ENCODE results near the gene C3orf33.

C3orf33 gene

DNA sequence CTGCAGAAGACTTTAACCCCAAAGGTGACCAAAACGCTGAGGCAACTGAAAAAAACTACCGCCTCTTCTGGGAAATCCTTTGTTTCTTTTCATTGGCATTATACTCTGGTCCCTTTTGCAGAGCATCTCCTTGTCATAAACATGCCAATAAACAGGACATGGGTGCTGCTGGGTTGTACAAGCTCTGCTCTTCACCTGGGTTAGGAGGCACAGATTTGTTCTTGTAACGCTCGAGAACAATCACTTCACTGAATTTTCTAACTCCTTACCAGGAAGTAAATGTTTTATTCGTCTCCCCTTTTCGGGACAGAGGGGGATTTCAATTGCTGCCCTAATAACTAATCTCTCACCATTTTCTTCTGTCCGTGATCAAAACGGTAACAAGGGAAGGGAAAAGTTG lies 62.5 kb downstream of the C3orf33 start:
- in situ Hi-C loops (cut with MboI; ENCODE audit: low sequenced_read_pairs, unreplicated experiment): no loop called here
- TF ChIP-seq, protein P1, sequence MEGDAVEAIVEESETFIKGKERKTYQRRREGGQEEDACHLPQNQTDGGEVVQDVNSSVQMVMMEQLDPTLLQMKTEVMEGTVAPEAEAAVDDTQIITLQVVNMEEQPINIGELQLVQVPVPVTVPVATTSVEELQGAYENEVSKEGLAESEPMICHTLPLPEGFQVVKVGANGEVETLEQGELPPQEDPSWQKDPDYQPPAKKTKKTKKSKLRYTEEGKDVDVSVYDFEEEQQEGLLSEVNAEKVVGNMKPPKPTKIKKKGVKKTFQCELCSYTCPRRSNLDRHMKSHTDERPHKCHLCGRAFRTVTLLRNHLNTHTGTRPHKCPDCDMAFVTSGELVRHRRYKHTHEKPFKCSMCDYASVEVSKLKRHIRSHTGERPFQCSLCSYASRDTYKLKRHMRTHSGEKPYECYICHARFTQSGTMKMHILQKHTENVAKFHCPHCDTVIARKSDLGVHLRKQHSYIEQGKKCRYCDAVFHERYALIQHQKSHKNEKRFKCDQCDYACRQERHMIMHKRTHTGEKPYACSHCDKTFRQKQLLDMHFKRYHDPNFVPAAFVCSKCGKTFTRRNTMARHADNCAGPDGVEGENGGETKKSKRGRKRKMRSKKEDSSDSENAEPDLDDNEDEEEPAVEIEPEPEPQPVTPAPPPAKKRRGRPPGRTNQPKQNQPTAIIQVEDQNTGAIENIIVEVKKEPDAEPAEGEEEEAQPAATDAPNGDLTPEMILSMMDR (IDR thresholded peaks at IDR 0.05; ENCODE audit: borderline replicate concordance, control extremely low read depth, extremely low read depth, insufficient read depth, missing control alignments): no peak
- no peak for DNase-seq (ENCODE audit: low spot score)

DNA sequence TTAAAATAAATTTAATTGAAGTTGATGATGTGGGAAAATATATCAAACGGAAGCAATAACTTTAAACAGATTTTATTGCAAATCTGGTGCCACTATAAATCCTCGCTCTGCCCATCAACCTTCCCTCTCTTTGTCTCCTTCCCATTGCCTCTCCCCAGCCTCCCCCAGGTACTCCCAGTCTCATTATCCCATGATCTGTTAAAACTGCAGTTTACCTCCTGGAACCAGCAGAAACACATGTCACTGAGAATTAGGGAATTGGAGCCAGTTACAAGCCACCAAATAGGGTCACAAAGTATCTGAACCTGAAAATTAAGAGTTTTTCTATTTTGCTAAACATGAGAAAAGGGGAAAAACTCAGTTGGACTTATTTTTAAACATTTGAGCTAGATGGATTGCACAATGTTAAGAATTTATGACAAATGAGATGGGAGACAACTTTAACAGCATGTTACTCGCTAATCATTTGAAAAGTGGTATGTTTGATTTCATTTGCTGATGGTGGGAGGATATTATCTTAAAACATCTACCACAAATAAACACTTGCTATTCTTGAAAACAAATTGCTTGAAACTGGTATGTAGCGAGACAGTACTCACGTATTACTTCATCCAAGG lies 63.6 kb downstream of the C3orf33 start:
- DNase-seq (ENCODE audit: low spot score): no peak
- in situ Hi-C loops (cut with MboI; ENCODE audit: low sequenced_read_pairs, unreplicated experiment): no loop called here
- TF ChIP-seq, protein P1 (IDR thresholded peaks at IDR 0.05; ENCODE audit: borderline replicate concordance, control extremely low read depth, extremely low read depth, insufficient read depth, missing control alignments): no peak

DNA sequence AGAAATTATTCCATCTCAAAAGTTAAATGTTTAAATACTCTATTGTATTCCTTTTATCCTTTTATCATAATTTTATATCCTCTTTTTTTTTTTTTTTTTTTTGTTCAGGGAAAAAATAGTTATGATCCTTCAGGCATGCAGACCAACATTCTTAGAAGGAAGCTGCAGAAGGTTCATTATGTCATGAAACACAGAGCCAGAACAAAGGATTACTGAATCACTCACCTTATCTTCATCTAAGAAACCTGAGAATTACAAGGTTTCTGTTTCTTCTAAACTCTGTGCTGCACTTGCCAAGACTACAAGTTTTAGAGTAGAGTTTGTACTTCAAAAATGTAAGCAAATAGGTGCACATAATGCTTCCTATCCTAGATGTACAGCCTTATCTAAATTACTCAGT lies 64.5 kb downstream of the C3orf33 start:
- in situ Hi-C loops (cut with MboI; ENCODE audit: low sequenced_read_pairs, unreplicated experiment): no loop called here

DNA sequence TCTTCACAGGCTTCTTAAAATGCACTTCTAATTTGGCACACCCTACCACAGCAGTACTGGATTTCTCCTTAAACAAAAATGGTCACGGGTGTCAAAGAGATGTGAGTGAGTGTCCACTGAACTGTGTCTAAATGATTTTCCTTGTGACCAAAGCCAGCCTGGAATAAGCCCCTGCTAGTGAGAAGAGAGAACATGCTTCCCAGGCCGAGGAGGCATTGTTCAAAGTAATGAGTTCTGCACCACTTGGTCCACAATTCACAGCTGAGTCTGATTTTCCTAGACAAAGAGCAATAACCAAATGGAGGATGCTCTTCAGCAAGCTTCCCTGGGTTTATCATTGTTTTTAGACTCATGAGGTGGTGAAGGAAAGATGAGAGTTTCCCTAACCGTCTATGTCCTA lies 65.0 kb downstream of the C3orf33 start:
- in situ Hi-C loops (cut with MboI; ENCODE audit: low sequenced_read_pairs, unreplicated experiment): no loop called here
- no peak for DNase-seq (ENCODE audit: low spot score)
- TF ChIP-seq, protein P1 (IDR thresholded peaks at IDR 0.05; ENCODE audit: borderline replicate concordance, control extremely low read depth, extremely low read depth, insufficient read depth, missing control alignments): no peak

More for the DNA sequence above, 64.5 kb downstream of the C3orf33 start:
- TF ChIP-seq, protein P1 (IDR thresholded peaks at IDR 0.05; ENCODE audit: borderline replicate concordance, control extremely low read depth, extremely low read depth, insufficient read depth, missing control alignments): no peak
- no peak for DNase-seq (ENCODE audit: low spot score)

DNA sequence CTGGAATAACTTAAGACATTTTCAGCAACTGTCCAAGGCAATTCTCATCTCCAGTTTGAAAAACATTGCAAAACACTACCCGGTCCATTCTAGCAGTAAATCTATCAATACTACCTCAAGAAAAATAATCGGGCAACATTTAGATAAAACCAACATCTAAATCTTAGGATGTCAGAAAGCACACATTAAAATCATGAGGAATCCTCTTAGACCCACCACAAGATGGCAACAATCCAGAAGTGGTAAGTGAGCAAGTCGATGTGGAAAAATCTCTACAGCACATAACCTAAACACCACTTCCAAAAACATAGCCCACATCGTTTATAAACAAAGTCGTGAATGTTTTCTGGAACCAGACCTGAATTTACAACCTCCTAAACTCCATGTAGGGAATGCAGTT lies 66.9 kb downstream of the C3orf33 start:
- no peak for DNase-seq (ENCODE audit: low spot score)
- TF ChIP-seq, protein P1 (IDR thresholded peaks at IDR 0.05; ENCODE audit: borderline replicate concordance, control extremely low read depth, extremely low read depth, insufficient read depth, missing control alignments): no peak
- in situ Hi-C loops (cut with MboI; ENCODE audit: low sequenced_read_pairs, unreplicated experiment): no loop called here

DNA sequence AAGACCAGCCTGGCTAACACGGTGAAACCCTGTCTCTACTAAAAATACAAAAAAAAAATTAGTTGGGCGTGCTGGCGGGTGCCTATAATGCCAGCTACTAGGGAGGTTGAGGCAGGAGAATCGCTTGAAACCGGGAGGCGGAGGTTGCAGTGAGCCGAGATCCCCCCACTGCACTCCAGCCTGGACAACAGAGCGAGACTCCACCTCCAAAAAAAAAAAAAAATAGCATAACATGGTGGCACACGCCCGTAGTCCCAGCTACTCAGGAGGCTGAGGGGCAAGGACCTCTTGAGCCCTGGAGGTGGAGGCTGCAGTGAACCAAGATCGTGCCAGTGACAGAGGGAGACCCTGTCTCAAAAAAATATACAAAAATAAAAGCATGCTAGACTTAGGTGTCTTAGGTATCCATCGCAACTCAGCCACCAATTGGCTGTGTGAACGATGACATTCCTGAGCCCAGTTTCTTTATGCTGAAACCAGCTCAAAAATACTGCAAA lies 67.5 kb downstream of the C3orf33 start:
- in situ Hi-C loops (cut with MboI; ENCODE audit: low sequenced_read_pairs, unreplicated experiment): no loop called here
- TF ChIP-seq, protein P1 (IDR thresholded peaks at IDR 0.05; ENCODE audit: borderline replicate concordance, control extremely low read depth, extremely low read depth, insufficient read depth, missing control alignments): no peak
- DNase-seq (ENCODE audit: low spot score): no peak

All from GM13976 (cell line).